Stimulated activated CD8-positive, alpha-beta memory T cell treated with anti-CD3 and anti-CD28 coated beads, Interleukin-15, amount 100 ng/mL, for 4 hours (primary cell): ENCODE measurements around the gene INTS4.
"Not testable (repeated sequence)": the region's sequence is repeated elsewhere in the genome, so short reads cannot be mapped to it uniquely, and the experiment has no call there.

ENCODE experiments used
- DNase-seq, 2 donors: peaks; one replicate each; pipeline ENCODE4 v3.0.0-alpha.2; 2020; ENCODE audit warnings: low read depth in 2 of 2

The INTS4 gene

GRCh38 chr11:78025378-78025777 is 30.9 kb upstream of the INTS4 start:
- DNase-seq, result no peak

DNA sequence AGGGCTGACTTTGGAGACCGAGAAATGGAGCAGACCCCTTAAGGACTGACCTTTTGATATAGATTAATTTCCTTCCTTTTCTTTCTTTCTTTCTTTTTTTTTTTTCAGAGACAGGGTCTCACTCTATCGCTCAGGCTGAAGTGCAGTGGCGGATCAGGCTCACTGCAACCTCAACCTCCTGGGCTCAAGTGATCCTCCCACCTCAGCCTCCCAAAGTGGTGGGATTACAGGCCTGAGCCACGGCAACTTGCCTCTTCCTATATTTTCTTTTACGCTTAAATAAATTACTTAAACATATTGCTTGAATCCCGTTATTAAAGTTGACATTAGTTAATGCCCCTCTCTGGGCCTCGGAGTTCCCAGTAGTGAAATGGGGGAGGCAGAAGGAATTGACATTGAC is 29.0 kb upstream of the INTS4 start:
- no peak for DNase-seq

- DNase-seq, result no peak
These were observed 28.2 kb upstream of the INTS4 start, which contains the start of gene KCTD14 for GRCh38 chr11:78022397-78023396. Gene KCTD14 (minus strand): TSS chr11:78023276. CDS start chr11:78023249, 27 bp downstream.

- DNase-seq, result no peak
These were observed 27.1 kb upstream of the INTS4 start for GRCh38 chr11:78021611-78022010.

DNA sequence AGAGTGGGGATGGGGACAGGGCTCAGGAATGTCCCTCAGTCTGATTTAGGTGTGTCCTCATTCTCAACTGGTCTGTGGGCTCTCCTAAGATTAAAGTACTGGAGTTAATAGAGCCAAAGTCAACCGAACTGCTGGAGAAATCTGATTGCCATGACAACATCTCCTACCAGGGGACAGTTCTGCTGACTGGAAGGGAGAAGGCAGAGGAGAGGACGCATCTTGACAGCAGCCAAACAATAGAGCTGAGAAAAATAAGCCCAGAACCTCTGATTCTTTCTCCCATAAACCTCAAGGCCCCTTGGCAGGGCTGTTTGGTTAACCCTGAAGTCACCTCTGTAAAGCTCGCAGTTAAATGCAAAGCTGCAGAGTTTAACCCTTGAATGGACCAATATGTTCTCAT is 25.8 kb upstream of the INTS4 start:
- DNase-seq, result no peak

DNA sequence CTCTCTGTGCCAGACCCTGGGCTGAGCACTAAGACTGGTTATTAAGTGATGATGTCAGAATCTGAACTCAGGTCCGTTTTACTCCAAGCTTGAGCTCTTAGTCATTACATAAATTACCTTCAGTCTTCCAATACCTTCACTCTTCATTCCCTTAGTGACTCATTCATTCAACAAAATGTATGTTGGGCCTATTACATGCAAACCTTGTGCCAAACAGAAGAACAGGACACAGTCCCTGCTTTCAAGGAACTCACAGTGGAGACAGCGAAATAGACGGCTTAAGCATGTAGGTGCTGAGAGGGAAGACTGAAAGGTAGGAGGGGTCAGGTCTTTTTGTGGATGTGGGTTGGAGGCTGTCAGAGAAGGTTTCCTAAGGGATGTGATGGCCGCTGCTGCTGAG is 25.3 kb upstream of the INTS4 start:
- no peak for DNase-seq

- no peak for DNase-seq
These were observed 21.4 kb upstream of the INTS4 start for GRCh38 chr11:78015878-78016277.

DNA sequence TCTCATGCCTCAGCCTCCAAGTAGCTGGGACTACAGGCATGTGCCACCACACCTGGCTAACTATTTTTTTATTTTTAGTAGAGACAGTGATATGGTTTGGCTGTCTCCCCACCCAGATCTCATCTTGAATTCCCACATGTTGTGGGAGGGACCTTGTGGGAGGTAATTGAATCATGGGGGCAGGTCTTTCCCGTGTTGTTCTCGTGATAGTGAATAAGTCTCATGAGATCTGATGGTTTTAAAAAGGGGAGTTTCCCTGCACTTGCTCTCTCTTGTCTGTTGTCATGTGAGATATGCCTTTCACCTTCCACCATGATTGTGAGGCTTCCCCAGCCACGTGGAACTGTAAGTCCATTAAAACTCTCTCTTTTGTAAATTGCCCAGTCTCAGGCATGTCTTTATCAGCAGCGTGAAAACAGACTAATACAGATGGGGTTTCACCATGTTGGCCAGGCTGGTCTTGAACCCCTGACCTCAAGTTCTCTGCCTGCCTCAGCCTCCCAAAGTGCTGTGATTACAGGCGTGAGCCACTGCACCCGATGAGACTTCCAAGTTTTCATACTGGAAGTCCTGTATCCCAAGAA is 20.6 kb upstream of the INTS4 start:
- not testable (repeated sequence) for DNase-seq

DNA sequence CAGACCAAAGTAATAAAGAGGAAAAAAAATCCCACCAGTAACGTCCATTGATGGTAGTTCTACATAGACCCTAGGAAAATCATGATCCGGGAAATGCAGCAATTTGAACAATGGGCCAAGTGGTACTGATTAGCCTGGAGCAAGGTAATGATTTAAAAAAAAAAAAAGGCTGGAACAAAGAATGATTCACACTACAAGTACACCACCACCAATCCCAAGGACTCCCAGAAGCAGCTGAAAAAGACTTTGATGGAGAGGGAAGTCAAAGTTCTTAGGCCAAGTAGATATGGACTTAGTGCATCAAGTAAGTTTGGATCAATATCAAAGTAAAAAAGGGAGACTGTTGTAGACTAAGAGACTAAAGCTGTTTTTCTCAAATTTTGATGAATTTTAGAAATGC is 16.8 kb upstream of the INTS4 start:
- no peak for DNase-seq

DNA sequence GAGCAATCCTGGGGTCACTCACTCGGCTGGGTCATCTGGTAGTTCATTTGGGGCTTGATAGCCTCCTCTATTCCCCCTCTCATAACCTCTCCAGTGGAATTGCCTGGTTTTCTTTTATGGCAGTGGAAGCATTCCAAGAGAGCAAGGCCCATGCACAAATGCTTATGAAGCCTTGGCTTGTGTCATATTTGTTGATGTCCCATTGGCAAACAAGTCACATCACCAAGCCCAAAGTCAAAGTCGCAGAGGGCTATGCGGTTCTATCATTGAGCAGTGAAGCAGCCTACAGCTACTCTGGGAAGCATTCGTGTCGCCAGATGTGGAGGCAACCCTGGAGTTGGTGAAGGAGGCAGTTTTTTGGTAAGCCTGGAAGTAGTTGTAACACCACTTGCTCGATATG is 16.3 kb upstream of the INTS4 start:
- DNase-seq, result no peak

GRCh38 chr11:78010304-78010703 is 15.8 kb upstream of the INTS4 start:
- DNase-seq, result no peak

- no peak for DNase-seq
These were observed 14.6 kb upstream of the INTS4 start for GRCh38 chr11:78009062-78009461.

DNA sequence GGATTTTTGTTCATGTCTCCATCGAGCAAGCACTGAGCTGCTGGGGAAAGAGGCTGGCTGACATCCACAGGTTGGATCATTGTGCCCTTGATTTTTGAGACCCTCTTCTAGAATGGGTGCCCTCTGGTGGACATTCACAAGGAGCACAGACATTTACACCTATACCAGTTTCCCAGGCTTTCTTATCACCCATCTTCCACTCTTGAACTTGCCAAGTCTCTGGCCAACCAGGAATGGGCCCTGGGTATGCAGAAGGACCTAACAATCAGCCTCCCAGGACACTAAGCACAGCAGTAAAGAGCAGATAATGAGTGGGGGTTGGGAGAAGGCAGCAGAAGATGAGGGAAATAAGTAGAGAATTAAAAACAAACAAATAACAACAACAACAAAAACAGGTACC is 5.7 kb upstream of the INTS4 start:
- DNase-seq, result peak in 1 of 2 donors; percentile 4

DNA sequence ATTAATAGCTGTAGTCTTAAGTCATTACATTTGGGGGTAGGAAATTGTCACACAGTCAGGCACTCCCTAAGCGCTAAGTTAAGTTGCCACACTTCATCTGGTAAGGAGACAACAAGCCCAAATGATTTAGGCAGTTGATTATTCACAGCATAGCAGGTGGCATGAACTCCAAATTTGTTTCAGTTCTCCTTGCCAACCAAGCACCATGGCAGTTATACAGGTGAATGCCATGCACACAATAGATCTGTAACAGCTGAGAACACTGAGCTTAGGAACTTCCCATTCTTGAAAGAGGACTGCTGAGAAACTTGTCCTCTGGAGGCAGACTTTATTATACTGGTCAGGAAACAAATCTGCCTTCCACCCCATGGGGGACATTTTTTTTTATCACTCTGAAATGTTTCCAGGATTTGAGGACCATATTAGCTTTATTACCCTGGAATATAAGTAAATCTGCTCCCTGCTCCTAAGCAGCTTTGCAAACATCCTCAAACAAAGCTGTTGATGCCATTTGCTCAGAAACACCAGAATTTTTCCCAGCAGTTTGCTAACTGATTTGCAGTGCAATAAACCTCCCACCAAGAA is 5.1 kb upstream of the INTS4 start:
- no peak for DNase-seq

GRCh38 chr11:77993902-77994301 is 566 bp downstream of the INTS4 start:
- no peak for DNase-seq

- DNase-seq, result no peak
These were observed 3.5 kb downstream of the INTS4 start for GRCh38 chr11:77990981-77991380.

DNA sequence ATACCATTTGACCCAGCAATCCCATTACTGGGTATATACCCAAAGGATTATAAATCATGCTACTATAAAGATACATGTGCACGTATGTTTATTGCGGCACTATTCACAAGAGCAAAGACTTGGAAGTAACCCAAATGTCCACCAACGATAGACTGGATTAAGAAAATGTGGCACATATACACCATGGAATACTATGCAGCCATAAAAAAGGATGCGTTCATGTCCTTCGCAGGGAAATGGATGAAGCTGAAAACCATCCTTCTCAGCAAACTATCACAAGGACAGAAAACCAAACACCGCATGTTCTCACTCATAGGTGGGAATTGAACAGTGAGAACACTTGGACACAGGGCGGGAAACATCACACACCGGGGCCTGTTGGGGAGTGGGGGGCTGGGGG is 8.0 kb downstream of the INTS4 start:
- not testable (repeated sequence) for DNase-seq

DNA sequence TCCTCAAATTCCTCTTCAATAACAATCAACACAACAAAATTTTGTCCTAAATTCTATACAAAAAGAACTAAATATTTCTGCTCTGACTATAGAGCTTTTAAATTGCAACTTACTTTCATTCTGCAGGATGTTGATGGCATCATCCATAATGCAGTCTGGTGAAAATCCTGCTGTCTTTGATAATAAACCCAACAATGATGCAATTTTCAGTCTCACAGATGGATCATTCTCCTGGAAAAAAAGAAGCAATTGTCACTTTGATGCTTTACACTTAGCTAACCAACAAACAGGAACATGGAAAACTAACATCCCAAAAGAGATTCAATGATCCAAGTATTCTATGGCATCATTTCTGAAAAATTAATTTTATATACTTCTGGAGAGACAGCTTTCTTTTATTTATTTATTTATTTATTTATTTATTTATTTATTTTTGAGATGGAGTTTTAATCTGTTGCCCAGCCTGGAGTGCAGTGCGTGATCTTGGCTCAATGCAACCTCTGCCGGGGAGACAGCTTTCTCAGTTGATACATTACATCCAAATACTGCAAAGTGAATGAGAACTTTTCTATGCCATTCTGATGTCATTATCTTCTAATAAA is 13.0 kb downstream of the INTS4 start:
- no peak for DNase-seq

- DNase-seq, result no peak
These were observed 26.1 kb downstream of the INTS4 start for GRCh38 chr11:77968337-77968736.

GRCh38 chr11:77967753-77968152 is 26.7 kb downstream of the INTS4 start:
- no peak for DNase-seq

GRCh38 chr11:77967121-77967520 is 27.3 kb downstream of the INTS4 start:
- no peak for DNase-seq

DNA sequence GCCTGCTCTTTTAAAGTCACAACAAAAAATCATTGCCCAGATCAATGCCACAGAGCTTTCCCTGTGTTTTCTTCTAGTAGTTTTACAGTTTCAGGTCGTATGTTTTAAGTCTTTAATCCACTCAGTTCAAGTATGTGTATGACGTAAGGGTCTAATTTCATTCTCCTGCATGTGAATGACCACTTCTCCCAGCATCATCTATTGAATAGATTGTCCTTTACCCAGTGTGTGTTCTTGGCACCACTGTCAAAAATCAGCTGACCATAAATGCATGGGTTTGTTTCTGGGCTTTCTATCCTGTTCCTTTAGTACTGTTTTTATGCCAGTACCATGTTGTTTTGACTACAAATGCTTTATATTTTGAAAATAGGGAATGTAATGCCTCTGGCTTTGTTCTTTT is 28.1 kb downstream of the INTS4 start:
- no peak for DNase-seq
